HCT116 (cell line): Measurements from ENCODE around the gene AFF1. TPM values are rescaled to one million over a fixed set of nuclear protein-coding genes. Genes with fewer than 3 reads are reported as not detected.

Experiments used
- ATAC-seq: fragments of 200-7000 bp; cut with Tn5 transposase; 2 replicates; pipeline ENCODE4 v1.9.1; 2020; ENCODE audit warnings: mild to moderate bottlenecking, moderate library complexity
- BruUV-seq: library from RNA; stranded (reverse); fragments of 400-500 nt; replicated peaks from 2 replicates; lab custom pipeline; 2021; lab: Mats Ljungman, UMichigan
- CTCF ChIA-PET: fragments of 300-600 bp; sonication (Branson Sonifier 250); formaldehyde crosslinking; loops from one replicate; lab custom pipeline; 2021; ENCODE audit warnings: antibody characterized with exemption; lab: Charles Lee
- POLR2A ChIA-PET: fragments of 300-600, 350-600 bp; sonication (Branson Sonifier 250); formaldehyde crosslinking; loops from one replicate; lab custom pipeline; 2021; ENCODE audit warnings: antibody characterized with exemption; lab: Charles Lee
- RAD21 ChIA-PET, 2 experiments: fragments of 300-600 bp; sonication (Branson Sonifier 250); formaldehyde crosslinking; loops; one replicate each; lab custom pipeline; 2023; ENCODE audit warnings: low total read pairs in 2 of 2; ENCODE audit not compliant: uncharacterized antibody in 2 of 2, unreplicated experiment in 2 of 2, low non-redundant PET in 1 of 2; lab: Charles Lee
- DNase-seq: peaks from one replicate; pipeline ENCODE4 v3.0.0-alpha.2; 2010; ENCODE audit warnings: low read depth, low spot score
- H2AFZ ChIP-seq: fragments of 200-600 bp; shearing (Covaris generic), sonication (generic); 2 replicates; pipeline ENCODE4 v1.6.1; 2017; ENCODE audit warnings: low read depth, mixed run types, mixed read lengths, antibody characterized with exemption, low read length; ENCODE audit not compliant: poor library complexity, severe bottlenecking
- H3K27ac ChIP-seq: 2 replicates; pipeline ENCODE4 v1.5.1; 2012; ENCODE audit warnings: low read depth, low read length
- H3K27me3 ChIP-seq: fragments of 200-600 bp; sonication (generic); 2 replicates; pipeline ENCODE4 v1.6.1; 2016; ENCODE audit warnings: mixed run types, low read length, mixed read lengths; ENCODE audit not compliant: insufficient read depth
- H3K36me3 ChIP-seq, 2 experiments: fragments of 200-500 bp in 1 of 2; fragments of 200-600 bp in 1 of 2; sonication (Bioruptor generic) in 1 of 2; sonication (generic) in 1 of 2; 2 replicates each; pipeline versions ENCODE4 v1.5.1 to v1.6.1; 2014 to 2016; ENCODE audit warnings: low read length in 2 of 2, inconsistent platforms in 1 of 2, mixed read lengths in 1 of 2, mixed run types in 1 of 2; ENCODE audit not compliant: insufficient read depth in 2 of 2, control insufficient read depth in 1 of 2
- H3K4me1 ChIP-seq, 2 experiments: fragments of 200-600 bp in 1 of 2; sonication (generic) in 1 of 2; 2 replicates each; pipeline versions ENCODE4 v1.5.1 to v1.6.1; 2012 to 2017; ENCODE audit warnings: low read length in 2 of 2, inconsistent platforms in 1 of 2, mild to moderate bottlenecking in 1 of 2, mixed read lengths in 1 of 2, mixed run types in 1 of 2, moderate library complexity in 1 of 2; ENCODE audit not compliant: insufficient read depth in 2 of 2, control insufficient read depth in 1 of 2
- H3K4me2 ChIP-seq: fragments of 200-600 bp; sonication (generic); 2 replicates; pipeline ENCODE4 v1.6.1; 2017; ENCODE audit warnings: mixed run types, low read length, mixed read lengths
- H3K4me3 ChIP-seq, 2 experiments: fragments of 200-600 bp in 1 of 2; sonication (generic) in 1 of 2; replicated peaks in 1 of 2; 2 replicates each; pipeline ENCODE4 v1.5.1; 2011 to 2016; ENCODE audit warnings: low read length in 2 of 2, control low read depth in 1 of 2, low read depth in 1 of 2, mild to moderate bottlenecking in 1 of 2, mixed read lengths in 1 of 2, mixed run types in 1 of 2
- H3K79me2 ChIP-seq: fragments of 200-600 bp; sonication (generic); 2 replicates; pipeline ENCODE4 v1.6.1; 2017; ENCODE audit warnings: mild to moderate bottlenecking, mixed run types, low read length, moderate library complexity, mixed read lengths; ENCODE audit not compliant: insufficient read depth
- H3K9ac ChIP-seq: fragments of 200-600 bp; sonication (generic); 2 replicates; pipeline ENCODE4 v1.6.1; 2016; ENCODE audit warnings: low read length, mixed read lengths
- H3K9me2 ChIP-seq: fragments of 200-600 bp; sonication (generic), shearing (Covaris generic); 2 replicates; pipeline ENCODE4 v1.6.1; 2017; ENCODE audit warnings: mixed run types, mild to moderate bottlenecking, moderate library complexity; ENCODE audit not compliant: insufficient read depth
- H3K9me3 ChIP-seq, 2 experiments: fragments of 200-500 bp in 1 of 2; fragments of 200-600 bp in 1 of 2; sonication (Bioruptor generic) in 1 of 2; sonication (generic) in 1 of 2; 2 replicates each; pipeline ENCODE4 v1.6.1; 2014 to 2017; ENCODE audit warnings: low read length in 2 of 2, mixed read lengths in 2 of 2, inconsistent platforms in 1 of 2, low read depth in 1 of 2, mild to moderate bottlenecking in 1 of 2, mixed run types in 1 of 2, moderate library complexity in 1 of 2; ENCODE audit not compliant: control insufficient read depth in 1 of 2, insufficient read depth in 1 of 2
- H4K20me1 ChIP-seq: fragments of 200-600 bp; sonication (generic), shearing (Covaris generic); 2 replicates; pipeline ENCODE4 v1.6.1; 2017; ENCODE audit warnings: mixed run types, mild to moderate bottlenecking, moderate library complexity; ENCODE audit not compliant: insufficient read depth
- CEBPB ChIP-seq: IDR thresholded peaks from 2 replicates; pipeline ENCODE4 v1.6.1; 2012; ENCODE audit warnings: low read depth
- ELF1 ChIP-seq: IDR thresholded peaks from 2 replicates; pipeline ENCODE4 v1.6.1; 2012; ENCODE audit warnings: low read depth, borderline replicate concordance
- EZH2phosphoT487 ChIP-seq: fragments of 200-600 bp; IDR thresholded peaks from 2 replicates; pipeline ENCODE4 v1.6.1; 2018; ENCODE audit warnings: antibody characterized with exemption, borderline replicate concordance
- FOSL1 ChIP-seq: IDR thresholded peaks from 2 replicates; pipeline ENCODE4 v1.6.1; 2012; ENCODE audit warnings: low read depth
- POLR2AphosphoS5 ChIP-seq: IDR thresholded peaks from 2 replicates; pipeline ENCODE4 v1.6.1; 2011; ENCODE audit warnings: mild to moderate bottlenecking, low read depth, low read length, moderate library complexity
- SRF ChIP-seq: IDR thresholded peaks from 2 replicates; pipeline ENCODE4 v1.6.1; 2012; ENCODE audit warnings: low read depth
- TCF7L2 ChIP-seq: IDR thresholded peaks from 2 replicates; pipeline ENCODE4 v1.7.0; 2011; ENCODE audit warnings: borderline replicate concordance, inconsistent platforms; ENCODE audit not compliant: insufficient read depth, insufficient read length; ENCODE audit errors: extremely low read depth
- ZFX ChIP-seq: fragments of 450-650 bp; IDR thresholded peaks from 2 replicates; pipeline ENCODE4 v1.6.1; 2017
- ZNF274 ChIP-seq: fragments of 200-500 bp; sonication (Bioruptor generic); IDR thresholded peaks from 2 replicates; pipeline ENCODE4 v1.6.1; 2014; ENCODE audit warnings: mild to moderate bottlenecking, low read depth, low read length, inconsistent platforms
- intact Hi-C: fragments of 100-400 bp; cut with micrococcal nuclease; formaldehyde crosslinking; loops from 2 replicates; pipeline ENCODE4 v1.10.0; 2022
- total RNA-seq: library from RNA; stranded (reverse); gene quantifications from one replicate; pipeline ENCODE4 v1.2.1, GENCODE V29; 2021; ENCODE audit not compliant: unreplicated experiment
- TF ChIP-seq, protein P1 (sequence below): IDR thresholded peaks from 2 replicates; pipeline ENCODE4 v1.6.1; 2012; ENCODE audit warnings: low read depth
- TF ChIP-seq, protein P2 (sequence below): IDR thresholded peaks from 2 replicates; pipeline ENCODE4 v1.6.1; 2012
- TF ChIP-seq, protein P3 (sequence below): IDR thresholded peaks from 2 replicates; pipeline ENCODE4 v1.6.1; 2011; ENCODE audit warnings: mild to moderate bottlenecking, low read length, moderate library complexity; ENCODE audit not compliant: insufficient replicate concordance; ENCODE audit errors: extremely low read depth

The AFF1 gene
- total RNA-seq, 1 experiment from 2014 or later = 43.1 TPM

DNA sequence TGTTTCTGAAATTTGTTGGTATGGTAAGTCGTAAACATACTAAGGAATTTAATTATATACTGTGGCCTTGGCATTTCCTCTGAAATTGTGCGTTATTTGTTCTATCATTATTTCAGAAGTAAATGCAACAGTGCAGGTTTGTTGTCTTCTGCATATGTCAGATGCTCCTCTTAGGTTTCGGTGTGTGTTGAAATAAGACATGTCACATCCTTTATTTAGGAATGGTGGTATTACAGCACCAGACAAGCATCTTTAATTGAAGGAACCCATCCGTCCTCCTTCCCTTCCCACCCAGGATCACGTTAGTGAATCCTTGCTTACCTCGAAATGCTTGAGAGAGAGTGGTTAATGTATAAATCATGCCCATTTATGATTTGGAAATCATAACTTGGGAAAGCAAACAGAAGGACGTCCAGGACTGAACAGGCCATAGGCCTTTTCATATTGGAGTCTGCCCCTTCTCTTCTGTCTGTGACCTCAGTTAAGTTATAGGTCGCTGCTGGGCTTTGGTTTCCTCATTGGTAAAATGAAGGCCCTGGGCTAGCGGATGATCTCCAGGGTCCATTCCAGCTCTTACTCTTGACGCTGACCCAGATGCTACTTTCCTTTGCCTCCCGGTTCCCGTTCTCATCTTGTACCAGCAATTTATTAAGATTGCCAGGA lies 151.5 kb downstream of the AFF1 start:
- no peak overlapping the region for H2AFZ ChIP-seq
- H3K9me3 ChIP-seq = no peaks in the 10 kb centered on the region
- no peaks in the 10 kb centered on the region for H4K20me1 ChIP-seq
- no peaks in the 10 kb centered on the region for H3K79me2 ChIP-seq
- H3K4me1 ChIP-seq = no peaks in the 10 kb centered on the region; a peak in 1 of 4 replicates
- intact Hi-C loops = no loop called here
- ChIA-PET RAD21 (no interaction called here), POLR2A (no interaction called here), CTCF (no interaction called here)
- ATAC-seq (no peak), DNase-seq (no peak)
- H3K9ac ChIP-seq = no peak overlapping the region
- TSS peak; percentile 15 for BruUV-seq
- no peak overlapping the region for H3K27ac ChIP-seq
- H3K4me3 ChIP-seq = no peak overlapping the region
- no peak for TF ChIP-seq FOSL1
- no peak for TF ChIP-seq ZFX
- TF ChIP-seq, protein P1, sequence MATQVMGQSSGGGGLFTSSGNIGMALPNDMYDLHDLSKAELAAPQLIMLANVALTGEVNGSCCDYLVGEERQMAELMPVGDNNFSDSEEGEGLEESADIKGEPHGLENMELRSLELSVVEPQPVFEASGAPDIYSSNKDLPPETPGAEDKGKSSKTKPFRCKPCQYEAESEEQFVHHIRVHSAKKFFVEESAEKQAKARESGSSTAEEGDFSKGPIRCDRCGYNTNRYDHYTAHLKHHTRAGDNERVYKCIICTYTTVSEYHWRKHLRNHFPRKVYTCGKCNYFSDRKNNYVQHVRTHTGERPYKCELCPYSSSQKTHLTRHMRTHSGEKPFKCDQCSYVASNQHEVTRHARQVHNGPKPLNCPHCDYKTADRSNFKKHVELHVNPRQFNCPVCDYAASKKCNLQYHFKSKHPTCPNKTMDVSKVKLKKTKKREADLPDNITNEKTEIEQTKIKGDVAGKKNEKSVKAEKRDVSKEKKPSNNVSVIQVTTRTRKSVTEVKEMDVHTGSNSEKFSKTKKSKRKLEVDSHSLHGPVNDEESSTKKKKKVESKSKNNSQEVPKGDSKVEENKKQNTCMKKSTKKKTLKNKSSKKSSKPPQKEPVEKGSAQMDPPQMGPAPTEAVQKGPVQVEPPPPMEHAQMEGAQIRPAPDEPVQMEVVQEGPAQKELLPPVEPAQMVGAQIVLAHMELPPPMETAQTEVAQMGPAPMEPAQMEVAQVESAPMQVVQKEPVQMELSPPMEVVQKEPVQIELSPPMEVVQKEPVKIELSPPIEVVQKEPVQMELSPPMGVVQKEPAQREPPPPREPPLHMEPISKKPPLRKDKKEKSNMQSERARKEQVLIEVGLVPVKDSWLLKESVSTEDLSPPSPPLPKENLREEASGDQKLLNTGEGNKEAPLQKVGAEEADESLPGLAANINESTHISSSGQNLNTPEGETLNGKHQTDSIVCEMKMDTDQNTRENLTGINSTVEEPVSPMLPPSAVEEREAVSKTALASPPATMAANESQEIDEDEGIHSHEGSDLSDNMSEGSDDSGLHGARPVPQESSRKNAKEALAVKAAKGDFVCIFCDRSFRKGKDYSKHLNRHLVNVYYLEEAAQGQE = no peak
- TF ChIP-seq EZH2phosphoT487 = no peak
- TF ChIP-seq CEBPB = no peak
- TF ChIP-seq, protein P2, sequence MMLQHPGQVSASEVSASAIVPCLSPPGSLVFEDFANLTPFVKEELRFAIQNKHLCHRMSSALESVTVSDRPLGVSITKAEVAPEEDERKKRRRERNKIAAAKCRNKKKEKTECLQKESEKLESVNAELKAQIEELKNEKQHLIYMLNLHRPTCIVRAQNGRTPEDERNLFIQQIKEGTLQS = no peak
- TF ChIP-seq TCF7L2 = no peak
- TF ChIP-seq SRF = no peak
- TF ChIP-seq POLR2AphosphoS5 = no peak
- TF ChIP-seq, protein P3, sequence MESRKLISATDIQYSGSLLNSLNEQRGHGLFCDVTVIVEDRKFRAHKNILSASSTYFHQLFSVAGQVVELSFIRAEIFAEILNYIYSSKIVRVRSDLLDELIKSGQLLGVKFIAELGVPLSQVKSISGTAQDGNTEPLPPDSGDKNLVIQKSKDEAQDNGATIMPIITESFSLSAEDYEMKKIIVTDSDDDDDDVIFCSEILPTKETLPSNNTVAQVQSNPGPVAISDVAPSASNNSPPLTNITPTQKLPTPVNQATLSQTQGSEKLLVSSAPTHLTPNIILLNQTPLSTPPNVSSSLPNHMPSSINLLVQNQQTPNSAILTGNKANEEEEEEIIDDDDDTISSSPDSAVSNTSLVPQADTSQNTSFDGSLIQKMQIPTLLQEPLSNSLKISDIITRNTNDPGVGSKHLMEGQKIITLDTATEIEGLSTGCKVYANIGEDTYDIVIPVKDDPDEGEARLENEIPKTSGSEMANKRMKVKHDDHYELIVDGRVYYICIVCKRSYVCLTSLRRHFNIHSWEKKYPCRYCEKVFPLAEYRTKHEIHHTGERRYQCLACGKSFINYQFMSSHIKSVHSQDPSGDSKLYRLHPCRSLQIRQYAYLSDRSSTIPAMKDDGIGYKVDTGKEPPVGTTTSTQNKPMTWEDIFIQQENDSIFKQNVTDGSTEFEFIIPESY = no peak
- TF ChIP-seq ELF1 = no peak
- TF ChIP-seq ZNF274 = no peak
- no peak overlapping the region for H3K4me2 ChIP-seq
- no peaks in the 10 kb centered on the region for H3K36me3 ChIP-seq
- H3K9me2 ChIP-seq = no peaks in the 10 kb centered on the region
- no peaks in the 10 kb centered on the region for H3K27me3 ChIP-seq
